ENCODE results near the gene SHMT2. TPM values are rescaled to one million over a fixed set of nuclear protein-coding genes. Genes with fewer than 3 reads are reported as not detected.
A peak's percentile ranks its signal among the peaks of the same experiment; 100 is the strongest.

SHMT2 gene
- total and polyA plus RNA-seq, 2 donors (not counting 3 experiments of a cell fraction or from before 2014, with no cell fraction given): 155 to 243 TPM

DNA sequence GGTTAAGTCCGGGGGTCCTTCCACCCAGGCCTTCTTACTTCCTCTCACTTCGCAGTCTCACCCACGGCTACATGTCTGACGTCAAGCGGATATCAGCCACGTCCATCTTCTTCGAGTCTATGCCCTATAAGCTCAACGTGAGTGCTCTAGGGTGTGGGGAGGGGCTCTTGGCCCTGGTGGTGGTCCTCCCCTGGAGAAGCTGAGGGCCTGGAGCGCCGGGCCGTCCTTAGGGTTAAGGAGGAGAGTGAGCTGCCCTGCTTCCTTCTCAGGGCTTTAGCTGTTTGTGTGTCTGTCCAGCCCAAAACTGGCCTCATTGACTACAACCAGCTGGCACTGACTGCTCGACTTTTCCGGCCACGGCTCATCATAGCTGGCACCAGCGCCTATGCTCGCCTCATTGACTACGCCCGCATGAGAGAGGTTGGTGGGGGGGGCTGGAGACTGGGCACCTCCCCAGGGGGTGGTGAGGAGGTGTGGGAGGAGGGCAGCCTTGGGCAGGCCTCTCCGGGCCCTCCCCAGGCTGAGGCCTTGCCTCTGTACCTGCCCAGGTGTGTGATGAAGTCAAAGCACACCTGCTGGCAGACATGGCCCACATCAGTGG is 2.7 kb downstream of the SHMT2 start:
- peaks cover 3 to 27% of the 10 kb centered on the region in 2 experiments for H3K36me3 ChIP-seq (ENCODE audit: control insufficient read depth in 2 of 2, extremely low read depth in 1 of 2, insufficient read depth in 2 of 2, low read length in 2 of 2)
- dilution Hi-C loops (cut with MboI; ENCODE audit: extremely low pct_ligation_motif_present, low sequenced_read_pairs): no loop called here
- peaks cover 18% of the 10 kb centered on the region for H3K4me1 ChIP-seq (ENCODE audit: control insufficient read depth, extremely low read depth, insufficient read depth, low read length)

More for the DNA sequence above, 2.7 kb downstream of the SHMT2 start:
- Histone ChIP-seq H3K27me3 (ENCODE audit: control insufficient read depth in 2 of 2, insufficient read depth in 2 of 2, low read length in 2 of 2) (peaks cover 10 to 11% of the 10 kb centered on the region in 2 experiments), H3K9ac (replicated peaks; ENCODE audit: extremely low read depth, insufficient read depth, low read length) (no peak overlapping the region), H3K9me1 (replicated peaks; ENCODE audit: control insufficient read depth, extremely low read depth, insufficient read depth, low read length) (no peaks in the 10 kb centered on the region), H3K79me2 (ENCODE audit: control insufficient read depth, insufficient read depth, low read length) (peaks cover 23% of the 10 kb centered on the region), H3K4me2 (ENCODE audit: insufficient read depth, low read length) (no peak overlapping the region), H3K4me3 (replicated peaks in 1 of 3; ENCODE audit: insufficient read depth in 1 of 3, low read depth in 1 of 3, low read length in 3 of 3) (no peak overlapping the region), H2AFZ (ENCODE audit: low read depth, low read length) (no peak overlapping the region), H3K27ac (ENCODE audit: insufficient read depth, low read depth, low read length) (no peak overlapping the region), H3K9me3 (replicated peaks; ENCODE audit: control insufficient read depth, insufficient read depth, low read length) (no peaks in the 10 kb centered on the region), H4K20me1 (replicated peaks; ENCODE audit: control insufficient read depth, extremely low read depth, insufficient read depth, low read length) (no peaks in the 10 kb centered on the region)
- BruUV-seq (replicated peaks): no TSS peak
- intact Hi-C loops (cut with micrococcal nuclease): no loop called here
- TF ChIP-seq EZH2 (IDR thresholded peaks at IDR 0.05; ENCODE audit: borderline replicate concordance, low read depth, low read length, severe bottlenecking): no peak
- TF ChIP-seq FOS (IDR thresholded peaks at IDR 0.05; ENCODE audit: borderline replicate concordance, insufficient read depth, low read length): no peak
- TF ChIP-seq POLR2AphosphoS5 (IDR thresholded peaks at IDR 0.05; ENCODE audit: insufficient read depth, low read depth, low read length): no peak
- TF ChIP-seq, protein P1, sequence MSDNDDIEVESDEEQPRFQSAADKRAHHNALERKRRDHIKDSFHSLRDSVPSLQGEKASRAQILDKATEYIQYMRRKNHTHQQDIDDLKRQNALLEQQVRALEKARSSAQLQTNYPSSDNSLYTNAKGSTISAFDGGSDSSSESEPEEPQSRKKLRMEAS (IDR thresholded peaks at IDR 0.05; ENCODE audit: insufficient read depth, insufficient read length): no peak
- TF ChIP-seq, protein P2, sequence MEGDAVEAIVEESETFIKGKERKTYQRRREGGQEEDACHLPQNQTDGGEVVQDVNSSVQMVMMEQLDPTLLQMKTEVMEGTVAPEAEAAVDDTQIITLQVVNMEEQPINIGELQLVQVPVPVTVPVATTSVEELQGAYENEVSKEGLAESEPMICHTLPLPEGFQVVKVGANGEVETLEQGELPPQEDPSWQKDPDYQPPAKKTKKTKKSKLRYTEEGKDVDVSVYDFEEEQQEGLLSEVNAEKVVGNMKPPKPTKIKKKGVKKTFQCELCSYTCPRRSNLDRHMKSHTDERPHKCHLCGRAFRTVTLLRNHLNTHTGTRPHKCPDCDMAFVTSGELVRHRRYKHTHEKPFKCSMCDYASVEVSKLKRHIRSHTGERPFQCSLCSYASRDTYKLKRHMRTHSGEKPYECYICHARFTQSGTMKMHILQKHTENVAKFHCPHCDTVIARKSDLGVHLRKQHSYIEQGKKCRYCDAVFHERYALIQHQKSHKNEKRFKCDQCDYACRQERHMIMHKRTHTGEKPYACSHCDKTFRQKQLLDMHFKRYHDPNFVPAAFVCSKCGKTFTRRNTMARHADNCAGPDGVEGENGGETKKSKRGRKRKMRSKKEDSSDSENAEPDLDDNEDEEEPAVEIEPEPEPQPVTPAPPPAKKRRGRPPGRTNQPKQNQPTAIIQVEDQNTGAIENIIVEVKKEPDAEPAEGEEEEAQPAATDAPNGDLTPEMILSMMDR (IDR thresholded peaks at IDR 0.05; ENCODE audit: extremely low read depth in 1 of 2, insufficient read depth in 1 of 2, low read depth in 1 of 2, low read length in 2 of 2): no peak
- TF ChIP-seq GATA2 (IDR thresholded peaks at IDR 0.05; ENCODE audit: insufficient read depth, insufficient read length, low read depth, low read length): no peak
- TF ChIP-seq POLR2A (IDR thresholded peaks at IDR 0.05; ENCODE audit: low read depth, low read length): peak; percentile 24
- CTCF ChIA-PET: interaction anchor here (3.6 to 5.0 kb wide), 2 partner anchors 8 to 18 kb away, joined by 54 to 129 read pairs; no protein-coding TSS in a partner anchor
- FAIRE-seq: no peak
- no peak for DNase-seq (ENCODE audit: low read depth, low spot score)
- POLR2A ChIA-PET: interaction anchor here (0.6 kb wide), 1 partner anchor 50 kb away, joined by 7 read pairs; no protein-coding TSS in a partner anchor
